ENCODE measurements around the gene BEX3. TPM values are rescaled to one million over a fixed set of nuclear protein-coding genes. Genes with fewer than 3 reads are reported as not detected.

BEX3 gene
- total RNA-seq, 1 donor from 2014 or later = 139 TPM

DNA sequence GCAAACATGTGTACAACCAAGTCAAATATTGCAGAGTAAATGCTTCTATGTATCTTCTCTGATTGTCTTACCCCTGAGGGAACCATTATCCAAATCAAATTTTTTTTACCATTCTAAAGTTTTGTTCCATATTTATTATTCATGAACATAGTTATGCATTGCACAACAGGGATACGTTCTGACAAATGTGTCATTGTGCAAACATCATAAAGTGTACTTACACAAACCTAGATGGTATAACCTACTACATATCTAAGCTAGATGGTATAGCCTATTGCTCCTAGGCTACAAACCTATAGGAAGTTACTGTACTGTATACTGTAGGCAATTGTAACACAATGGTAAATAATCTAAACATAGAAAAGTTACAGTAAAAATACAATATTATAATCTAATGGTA, 23.4 kb downstream of the BEX3 start:
- no peak for TF ChIP-seq CTCF (IDR thresholded peaks at IDR 0.05)
- DNase-seq (ENCODE audit: low spot score) = no peak
- Mint-ChIP-seq H3K27me3 (ENCODE audit: low read depth) (no peaks in the 10 kb centered on the region), H3K4me1 (ENCODE audit: low read depth) (peaks cover 33% of the 10 kb centered on the region), H3K9me3 (ENCODE audit: low read depth) (peaks cover 3% of the 10 kb centered on the region), H3K36me3 (ENCODE audit: low read depth) (no peaks in the 10 kb centered on the region), H3K27ac (ENCODE audit: unreplicated experiment) (no peak overlapping the region), H3K4me3 (ENCODE audit: unreplicated experiment) (no peak overlapping the region)

DNA sequence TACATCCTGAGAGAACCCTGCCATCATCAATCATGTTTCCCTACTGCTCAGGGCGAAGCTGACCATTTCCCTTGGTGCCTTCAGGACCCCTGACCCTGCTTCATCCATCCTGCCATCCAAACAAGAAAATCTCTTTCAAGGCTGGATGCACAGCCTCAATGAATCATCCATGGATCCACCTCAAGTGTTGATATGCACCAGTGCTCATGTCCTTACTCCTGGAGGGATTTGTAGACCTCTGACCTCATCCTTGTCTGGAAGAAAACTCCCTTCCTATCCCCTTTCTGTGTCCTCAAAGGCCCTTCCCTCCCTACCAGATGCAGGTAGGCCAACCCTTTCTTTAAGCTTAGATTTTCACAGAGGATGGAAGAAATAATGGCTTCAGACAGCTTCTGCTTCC, 24.6 kb downstream of the BEX3 start:
- Mint-ChIP-seq H3K4me1 (ENCODE audit: low read depth) (peaks cover 32% of the 10 kb centered on the region), H3K9me3 (ENCODE audit: low read depth) (peaks cover 3% of the 10 kb centered on the region), H3K4me3 (ENCODE audit: unreplicated experiment) (no peak overlapping the region), H3K36me3 (ENCODE audit: low read depth) (no peaks in the 10 kb centered on the region), H3K27ac (ENCODE audit: unreplicated experiment) (no peak overlapping the region), H3K27me3 (ENCODE audit: low read depth) (no peaks in the 10 kb centered on the region)
- TF ChIP-seq CTCF (IDR thresholded peaks at IDR 0.05) = no peak
- DNase-seq (ENCODE audit: low spot score) = no peak

DNA sequence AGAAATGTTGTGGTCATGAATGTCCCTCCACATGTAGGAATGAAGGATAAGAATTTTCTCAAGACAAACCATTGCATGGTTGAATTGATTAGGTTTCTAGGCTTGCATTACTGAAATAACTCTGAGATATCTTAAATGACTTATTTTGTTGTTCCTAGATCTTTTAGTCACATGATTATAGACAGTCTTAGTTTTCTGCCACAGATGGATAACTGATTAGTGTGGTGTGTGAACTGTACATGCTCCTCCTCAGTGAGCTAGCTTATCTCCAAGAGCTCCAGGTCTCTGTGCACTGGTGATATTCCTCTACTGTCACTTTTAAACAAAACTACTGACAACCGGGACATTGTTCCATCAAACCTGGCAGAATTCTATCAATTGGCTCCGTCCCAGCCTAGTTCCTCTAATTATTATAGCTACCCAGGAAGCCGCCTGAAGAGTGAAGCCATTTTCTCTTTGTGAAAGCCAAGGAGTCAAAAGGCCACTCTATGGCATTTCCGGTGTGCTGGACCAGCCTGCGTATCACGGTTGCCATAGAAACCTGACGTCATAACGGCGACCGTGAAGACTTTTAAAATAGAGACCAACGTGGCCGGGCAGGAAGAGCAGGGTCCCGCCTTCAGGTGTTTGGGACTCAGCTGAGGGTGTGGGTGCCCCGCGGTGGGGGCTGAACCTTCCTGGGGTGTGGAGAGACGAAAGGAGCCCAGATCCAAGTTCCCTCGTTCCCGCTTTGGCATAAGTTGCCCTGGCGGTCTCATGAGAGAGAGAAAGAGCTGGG, 28.1 kb downstream of the BEX3 start:
- Mint-ChIP-seq H3K27ac (ENCODE audit: unreplicated experiment) (peak overlapping the region; percentile 84), H3K4me3 (ENCODE audit: unreplicated experiment) (peak overlapping the region; percentile 89), H3K4me1 (ENCODE audit: low read depth) (peaks cover 8% of the 10 kb centered on the region), H3K36me3 (ENCODE audit: low read depth) (no peaks in the 10 kb centered on the region), H3K9me3 (ENCODE audit: low read depth) (no peaks in the 10 kb centered on the region), H3K27me3 (ENCODE audit: low read depth) (no peaks in the 10 kb centered on the region)
- no peak for TF ChIP-seq CTCF (IDR thresholded peaks at IDR 0.05)
- no peak for DNase-seq (ENCODE audit: low spot score)

DNA sequence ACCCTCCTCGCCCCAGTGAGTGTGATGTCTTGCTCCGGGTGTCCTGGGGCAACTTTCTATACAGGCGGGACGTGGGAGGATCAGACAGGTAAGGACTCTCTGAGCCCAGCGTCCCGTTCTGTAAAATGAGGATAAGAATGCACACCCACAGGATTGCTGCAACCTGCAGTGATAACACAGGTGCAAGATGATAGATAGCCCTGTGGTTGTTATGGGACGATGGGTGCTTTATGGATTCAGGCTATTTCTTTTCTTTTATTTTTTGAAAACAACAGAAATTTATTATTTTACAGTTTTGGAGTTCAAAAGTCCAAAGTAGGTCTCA, 28.6 kb downstream of the BEX3 start:
- peak overlapping the region; percentile 84 for H3K27ac Mint-ChIP-seq (ENCODE audit: unreplicated experiment)

GRCh38 chrX:103406256-103406655, 29.9 kb downstream of the BEX3 start:
- peaks cover 8% of the 10 kb centered on the region for H3K4me1 Mint-ChIP-seq (ENCODE audit: low read depth)
- no peak overlapping the region for H3K4me3 Mint-ChIP-seq (ENCODE audit: unreplicated experiment)

More for the DNA sequence above, 28.6 kb downstream of the BEX3 start:
- DNase-seq (ENCODE audit: low spot score) = no peak
- no peak for TF ChIP-seq CTCF (IDR thresholded peaks at IDR 0.05)
- Mint-ChIP-seq H3K36me3 (ENCODE audit: low read depth) (no peaks in the 10 kb centered on the region), H3K9me3 (ENCODE audit: low read depth) (no peaks in the 10 kb centered on the region), H3K4me1 (ENCODE audit: low read depth) (peaks cover 8% of the 10 kb centered on the region), H3K4me3 (ENCODE audit: unreplicated experiment) (peak overlapping the region; percentile 89), H3K27me3 (ENCODE audit: low read depth) (no peaks in the 10 kb centered on the region)

More at GRCh38 chrX:103406256-103406655, 29.9 kb downstream of the BEX3 start:
- Mint-ChIP-seq H3K9me3 (ENCODE audit: low read depth) (no peaks in the 10 kb centered on the region), H3K36me3 (ENCODE audit: low read depth) (no peaks in the 10 kb centered on the region), H3K27ac (ENCODE audit: unreplicated experiment) (no peak overlapping the region), H3K27me3 (ENCODE audit: low read depth) (no peaks in the 10 kb centered on the region)
- DNase-seq (ENCODE audit: low spot score) = no peak
- no peak for TF ChIP-seq CTCF (IDR thresholded peaks at IDR 0.05)

All from chondrocyte (in vitro differentiated cells).